ENCODE data around the gene HPN.

HPN gene

GRCh38 chr19:35094656-35095055 is 53.1 kb downstream of the HPN start:
- Histone ChIP-seq H3K27me3 (ENCODE audit: insufficient read depth, low read length, poor library complexity) (no peaks in the 10 kb centered on the region), H3K79me2 (ENCODE audit: insufficient read depth, low read length) (no peaks in the 10 kb centered on the region), H2AFZ (ENCODE audit: low read depth, low read length) (no peak overlapping the region), H3K4me1 (ENCODE audit: insufficient read depth, low read length) (no peaks in the 10 kb centered on the region), H3K4me2 (ENCODE audit: insufficient read depth, low read length) (no peak overlapping the region), H3K4me3 (ENCODE audit: low read depth in 1 of 2, low read length in 2 of 2) (no peak overlapping the region), H3K9me3 (ENCODE audit: insufficient read depth, low read length, severe bottlenecking) (no peaks in the 10 kb centered on the region), H3K27ac (ENCODE audit: low read length) (no peak overlapping the region), H4K20me1 (ENCODE audit: insufficient read depth, low read length) (no peaks in the 10 kb centered on the region), H3K9ac (ENCODE audit: low read depth, low read length) (no peak overlapping the region), H3K36me3 (ENCODE audit: insufficient read depth, low read length) (no peaks in the 10 kb centered on the region)
- ATAC-seq (ENCODE audit: insufficient read depth, low read depth) (no peak), DNase-seq (no peak)
- TF ChIP-seq CTCF (IDR thresholded peaks at IDR 0.05; ENCODE audit: borderline replicate concordance, extremely low read depth, low read length, poor library complexity, severe bottlenecking) (no peak), EZH2 (IDR thresholded peaks at IDR 0.05; ENCODE audit: borderline replicate concordance, low read depth, low read length, severe bottlenecking) (no peak)

GRCh38 chr19:35095667-35096368 is 54.3 kb downstream of the HPN start:
- H2AFZ ChIP-seq (ENCODE audit: low read depth, low read length), result no peak overlapping the region
- no peaks in the 10 kb centered on the region for H3K4me1 ChIP-seq (ENCODE audit: insufficient read depth, low read length)
- H3K4me2 ChIP-seq (ENCODE audit: insufficient read depth, low read length), result no peak overlapping the region
- no peaks in the 10 kb centered on the region for H3K79me2 ChIP-seq (ENCODE audit: insufficient read depth, low read length)
- DNase-seq, result no peak
- no peaks in the 10 kb centered on the region for H3K36me3 ChIP-seq (ENCODE audit: insufficient read depth, low read length)
- no peak for ATAC-seq (ENCODE audit: insufficient read depth, low read depth)
- no peaks in the 10 kb centered on the region for H3K27me3 ChIP-seq (ENCODE audit: insufficient read depth, low read length, poor library complexity)
- no peak overlapping the region for H3K27ac ChIP-seq (ENCODE audit: low read length)
- no peaks in the 10 kb centered on the region for H3K9me3 ChIP-seq (ENCODE audit: insufficient read depth, low read length, severe bottlenecking)
- TF ChIP-seq CTCF (IDR thresholded peaks at IDR 0.05; ENCODE audit: borderline replicate concordance, extremely low read depth, low read length, poor library complexity, severe bottlenecking) (no peak), EZH2 (IDR thresholded peaks at IDR 0.05; ENCODE audit: borderline replicate concordance, low read depth, low read length, severe bottlenecking) (no peak)
- H3K4me3 ChIP-seq (ENCODE audit: low read depth in 1 of 2, low read length in 2 of 2), result no peak overlapping the region
- no peak overlapping the region for H3K9ac ChIP-seq (ENCODE audit: low read depth, low read length)
- H4K20me1 ChIP-seq (ENCODE audit: insufficient read depth, low read length), result no peaks in the 10 kb centered on the region

GRCh38 chr19:35098413-35099049 is 57.0 kb downstream of the HPN start:
- TF ChIP-seq CTCF (IDR thresholded peaks at IDR 0.05; ENCODE audit: borderline replicate concordance, extremely low read depth, low read length, poor library complexity, severe bottlenecking) (no peak), EZH2 (IDR thresholded peaks at IDR 0.05; ENCODE audit: borderline replicate concordance, low read depth, low read length, severe bottlenecking) (no peak)
- Histone ChIP-seq H4K20me1 (ENCODE audit: insufficient read depth, low read length) (no peaks in the 10 kb centered on the region), H3K27me3 (ENCODE audit: insufficient read depth, low read length, poor library complexity) (no peaks in the 10 kb centered on the region), H3K27ac (ENCODE audit: low read length) (no peak overlapping the region), H3K36me3 (ENCODE audit: insufficient read depth, low read length) (no peaks in the 10 kb centered on the region), H3K4me1 (ENCODE audit: insufficient read depth, low read length) (no peaks in the 10 kb centered on the region), H3K79me2 (ENCODE audit: insufficient read depth, low read length) (no peaks in the 10 kb centered on the region), H3K9me3 (ENCODE audit: insufficient read depth, low read length, severe bottlenecking) (no peaks in the 10 kb centered on the region), H3K4me2 (ENCODE audit: insufficient read depth, low read length) (no peak overlapping the region), H2AFZ (ENCODE audit: low read depth, low read length) (no peak overlapping the region), H3K9ac (ENCODE audit: low read depth, low read length) (no peak overlapping the region), H3K4me3 (ENCODE audit: low read depth in 1 of 2, low read length in 2 of 2) (no peak overlapping the region)
- no peak for ATAC-seq (ENCODE audit: insufficient read depth, low read depth)
- no peak for DNase-seq

All from DND-41 (cell line).